ENCODE data around the gene UBP1.

DNA sequence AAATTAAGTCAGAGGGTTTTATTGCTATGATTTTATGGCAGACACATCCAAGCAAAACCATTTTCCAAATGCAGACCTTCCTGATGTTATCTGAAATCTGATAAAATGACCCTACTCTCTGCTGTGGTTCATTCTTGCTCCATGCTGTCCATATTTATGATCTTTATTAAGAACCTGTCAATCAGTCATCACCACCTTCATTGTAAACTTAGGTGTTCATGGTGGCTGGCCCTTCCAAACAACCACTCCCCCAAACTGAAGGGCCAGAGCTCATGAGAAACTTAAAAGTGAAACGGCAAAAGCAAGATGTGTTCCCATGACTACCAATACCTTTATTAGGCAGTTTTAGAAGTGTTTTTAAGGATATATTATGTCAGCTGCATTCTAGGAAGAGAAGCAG lies 53.6 kb downstream of the UBP1 start:
- TF ChIP-seq, protein P1, sequence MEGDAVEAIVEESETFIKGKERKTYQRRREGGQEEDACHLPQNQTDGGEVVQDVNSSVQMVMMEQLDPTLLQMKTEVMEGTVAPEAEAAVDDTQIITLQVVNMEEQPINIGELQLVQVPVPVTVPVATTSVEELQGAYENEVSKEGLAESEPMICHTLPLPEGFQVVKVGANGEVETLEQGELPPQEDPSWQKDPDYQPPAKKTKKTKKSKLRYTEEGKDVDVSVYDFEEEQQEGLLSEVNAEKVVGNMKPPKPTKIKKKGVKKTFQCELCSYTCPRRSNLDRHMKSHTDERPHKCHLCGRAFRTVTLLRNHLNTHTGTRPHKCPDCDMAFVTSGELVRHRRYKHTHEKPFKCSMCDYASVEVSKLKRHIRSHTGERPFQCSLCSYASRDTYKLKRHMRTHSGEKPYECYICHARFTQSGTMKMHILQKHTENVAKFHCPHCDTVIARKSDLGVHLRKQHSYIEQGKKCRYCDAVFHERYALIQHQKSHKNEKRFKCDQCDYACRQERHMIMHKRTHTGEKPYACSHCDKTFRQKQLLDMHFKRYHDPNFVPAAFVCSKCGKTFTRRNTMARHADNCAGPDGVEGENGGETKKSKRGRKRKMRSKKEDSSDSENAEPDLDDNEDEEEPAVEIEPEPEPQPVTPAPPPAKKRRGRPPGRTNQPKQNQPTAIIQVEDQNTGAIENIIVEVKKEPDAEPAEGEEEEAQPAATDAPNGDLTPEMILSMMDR (IDR thresholded peaks at IDR 0.05; ENCODE audit: low read depth, low read length, poor library complexity, severe bottlenecking): no peak
- no peak for TF ChIP-seq EZH2phosphoT487 (IDR thresholded peaks at IDR 0.05; ENCODE audit: borderline replicate concordance, low read length)

All from DOHH2 (cell line).